ENCODE measurements around the gene HLA-DQA2.

HLA-DQA2 gene

GRCh38 chr6:32709625-32710024 is 31.6 kb upstream of the HLA-DQA2 start:
- no peak for TF ChIP-seq TCF12 (IDR thresholded peaks at IDR 0.05; ENCODE audit: low read depth)
- no peak for TF ChIP-seq CREB1 (IDR thresholded peaks at IDR 0.05; ENCODE audit: low read depth)
- TF ChIP-seq ZBTB7A (IDR thresholded peaks at IDR 0.05; ENCODE audit: low read depth), result no peak
- no peak for TF ChIP-seq TAF1 (IDR thresholded peaks at IDR 0.05; ENCODE audit: low read depth)
- TF ChIP-seq USF1 (IDR thresholded peaks at IDR 0.05), result no peak
- no peak for TF ChIP-seq MAX (IDR thresholded peaks at IDR 0.05)
- TF ChIP-seq TEAD4 (IDR thresholded peaks at IDR 0.05), result no peak
- no peak for TF ChIP-seq CEBPB (IDR thresholded peaks at IDR 0.05)

- TF ChIP-seq CEBPB (IDR thresholded peaks at IDR 0.05) (no peak), EP300 (IDR thresholded peaks at IDR 0.05; ENCODE audit: borderline replicate concordance) (no peak), YY1 (IDR thresholded peaks at IDR 0.05; ENCODE audit: low read depth) (no peak), EGR1 (IDR thresholded peaks at IDR 0.05) (no peak), TAF1 (IDR thresholded peaks at IDR 0.05; ENCODE audit: low read depth) (no peak), TEAD4 (IDR thresholded peaks at IDR 0.05) (no peak), FOXM1 (IDR thresholded peaks at IDR 0.05; ENCODE audit: borderline replicate concordance, low read depth) (no peak), RAD21 (IDR thresholded peaks at IDR 0.05; ENCODE audit: low read depth) (no peak), ZBTB7A (IDR thresholded peaks at IDR 0.05; ENCODE audit: low read depth) (no peak), USF1 (IDR thresholded peaks at IDR 0.05) (no peak), MAX (IDR thresholded peaks at IDR 0.05) (no peak), TCF12 (IDR thresholded peaks at IDR 0.05; ENCODE audit: low read depth) (no peak), REST (IDR thresholded peaks at IDR 0.05; ENCODE audit: low read depth) (no peak), NFIC (IDR thresholded peaks at IDR 0.05) (no peak), CREB1 (IDR thresholded peaks at IDR 0.05; ENCODE audit: low read depth) (no peak)
Observed at GRCh38 chr6:32713241-32713640, 27.9 kb upstream of the HLA-DQA2 start.

- TF ChIP-seq TAF1 (IDR thresholded peaks at IDR 0.05; ENCODE audit: low read depth) (no peak), TEAD4 (IDR thresholded peaks at IDR 0.05) (no peak), USF1 (IDR thresholded peaks at IDR 0.05) (no peak), TCF12 (IDR thresholded peaks at IDR 0.05; ENCODE audit: low read depth) (no peak), MAX (IDR thresholded peaks at IDR 0.05) (no peak), FOXM1 (IDR thresholded peaks at IDR 0.05; ENCODE audit: borderline replicate concordance, low read depth) (no peak), NFIC (IDR thresholded peaks at IDR 0.05) (no peak), YY1 (IDR thresholded peaks at IDR 0.05; ENCODE audit: low read depth) (no peak), REST (IDR thresholded peaks at IDR 0.05; ENCODE audit: low read depth) (no peak), ZBTB7A (IDR thresholded peaks at IDR 0.05; ENCODE audit: low read depth) (no peak), EGR1 (IDR thresholded peaks at IDR 0.05) (no peak), CREB1 (IDR thresholded peaks at IDR 0.05; ENCODE audit: low read depth) (no peak), RAD21 (IDR thresholded peaks at IDR 0.05; ENCODE audit: low read depth) (no peak), CEBPB (IDR thresholded peaks at IDR 0.05) (no peak), EP300 (IDR thresholded peaks at IDR 0.05; ENCODE audit: borderline replicate concordance) (no peak)
Observed at GRCh38 chr6:32716396-32716795, 24.8 kb upstream of the HLA-DQA2 start.

- no peak for TF ChIP-seq NFIC (IDR thresholded peaks at IDR 0.05)
- TF ChIP-seq TAF1 (IDR thresholded peaks at IDR 0.05; ENCODE audit: low read depth), result no peak
- no peak for TF ChIP-seq FOXM1 (IDR thresholded peaks at IDR 0.05; ENCODE audit: borderline replicate concordance, low read depth)
- TF ChIP-seq EGR1 (IDR thresholded peaks at IDR 0.05), result no peak
- TF ChIP-seq ZBTB7A (IDR thresholded peaks at IDR 0.05; ENCODE audit: low read depth), result no peak
- TF ChIP-seq USF1 (IDR thresholded peaks at IDR 0.05), result no peak
- TF ChIP-seq TEAD4 (IDR thresholded peaks at IDR 0.05), result no peak
- no peak for TF ChIP-seq CEBPB (IDR thresholded peaks at IDR 0.05)
- no peak for TF ChIP-seq TCF12 (IDR thresholded peaks at IDR 0.05; ENCODE audit: low read depth)
- TF ChIP-seq CREB1 (IDR thresholded peaks at IDR 0.05; ENCODE audit: low read depth), result no peak
- no peak for TF ChIP-seq REST (IDR thresholded peaks at IDR 0.05; ENCODE audit: low read depth)
- no peak for TF ChIP-seq RAD21 (IDR thresholded peaks at IDR 0.05; ENCODE audit: low read depth)
- TF ChIP-seq EP300 (IDR thresholded peaks at IDR 0.05; ENCODE audit: borderline replicate concordance), result no peak
- TF ChIP-seq YY1 (IDR thresholded peaks at IDR 0.05; ENCODE audit: low read depth), result no peak
- no peak for TF ChIP-seq MAX (IDR thresholded peaks at IDR 0.05)
Observed at GRCh38 chr6:32718879-32719278, 22.3 kb upstream of the HLA-DQA2 start.

Measured in Ishikawa (cell line).